ENCODE results near the gene MKRN1.

GRCh38 chr7:140475747-140476333 is 3.5 kb downstream of the MKRN1 start:
- no peak for TF ChIP-seq POLR2A (IDR thresholded peaks at IDR 0.05)
- peak in 3 of 4 experiments; percentile 55 to 61 (median 59) for TF ChIP-seq CTCF (IDR thresholded peaks at IDR 0.05)
- TF ChIP-seq POLR2AphosphoS5 (IDR thresholded peaks at IDR 0.05), result no peak
